KOPT-K1 (cell line): ENCODE data around the gene MATCAP1.

Experiments
- H3K27ac ChIP-seq: fragments of 200-600 bp; sonication (generic); 2 replicates; pipeline ENCODE4 v1.5.1; 2016; ENCODE audit warnings: antibody characterized with exemption, mild to moderate bottlenecking, low read depth, low read length; ENCODE audit not compliant: poor library complexity, severe bottlenecking
- H3K36me3 ChIP-seq: fragments of 200-600 bp; sonication (generic); 2 replicates; pipeline ENCODE4 v1.5.1; 2017; ENCODE audit warnings: antibody characterized with exemption, mild to moderate bottlenecking, low read length, moderate library complexity; ENCODE audit not compliant: insufficient read depth
- H3K9me3 ChIP-seq: fragments of 200-600 bp; sonication (generic); 2 replicates; pipeline ENCODE4 v1.5.1; 2017; ENCODE audit warnings: antibody characterized with exemption, low read length, mild to moderate bottlenecking; ENCODE audit not compliant: insufficient read depth, poor library complexity, severe bottlenecking

MATCAP1 gene

GRCh38 chr16:67212766-67213165 lies 29.0 kb upstream of the MATCAP1 start:
- H3K9me3 ChIP-seq, result no peaks in the 10 kb centered on the region
- H3K27ac ChIP-seq, result no peak overlapping the region
- no peaks in the 10 kb centered on the region for H3K36me3 ChIP-seq

- H3K27ac ChIP-seq, result no peak overlapping the region
- H3K9me3 ChIP-seq, result no peaks in the 10 kb centered on the region
- H3K36me3 ChIP-seq, result 0 out of 2 replicates have a peak, but pooled peaks cover 1% of the 10 kb centered on the region
Measured at GRCh38 chr16:67211674-67212073, 27.9 kb upstream of the MATCAP1 start.

GRCh38 chr16:67210069-67210937 lies 26.5 kb upstream of the MATCAP1 start:
- Histone ChIP-seq H3K9me3 (no peaks in the 10 kb centered on the region), H3K36me3 (0 out of 2 replicates have a peak, but pooled peaks cover 13% of the 10 kb centered on the region), H3K27ac (no peak overlapping the region)

GRCh38 chr16:67209565-67209964 lies 25.8 kb upstream of the MATCAP1 start:
- no peak overlapping the region for H3K27ac ChIP-seq
- H3K36me3 ChIP-seq, result peaks cover 13% of the 10 kb centered on the region; the same call in 1 of the 2 replicates
- H3K9me3 ChIP-seq, result no peaks in the 10 kb centered on the region

- Histone ChIP-seq H3K9me3 (no peaks in the 10 kb centered on the region), H3K27ac (no peak overlapping the region), H3K36me3 (peaks cover 26% of the 10 kb centered on the region)
Measured at GRCh38 chr16:67208154-67208896, 24.6 kb upstream of the MATCAP1 start.

GRCh38 chr16:67207249-67208091 lies 23.7 kb upstream of the MATCAP1 start:
- peaks cover 34% of the 10 kb centered on the region for H3K36me3 ChIP-seq
- H3K27ac ChIP-seq, result no peak overlapping the region
- no peaks in the 10 kb centered on the region for H3K9me3 ChIP-seq

- Histone ChIP-seq H3K9me3 (no peaks in the 10 kb centered on the region), H3K36me3 (peaks cover 40% of the 10 kb centered on the region), H3K27ac (no peak overlapping the region)
Measured at GRCh38 chr16:67206838-67207248, 23.1 kb upstream of the MATCAP1 start.

GRCh38 chr16:67206129-67206837 lies 22.5 kb upstream of the MATCAP1 start:
- Histone ChIP-seq H3K36me3 (peaks cover 46% of the 10 kb centered on the region), H3K27ac (no peak overlapping the region), H3K9me3 (no peaks in the 10 kb centered on the region)

- Histone ChIP-seq H3K9me3 (no peaks in the 10 kb centered on the region), H3K27ac (no peak overlapping the region), H3K36me3 (peaks cover 67% of the 10 kb centered on the region)
Measured at GRCh38 chr16:67204076-67204475, 20.3 kb upstream of the MATCAP1 start.

- H3K36me3 ChIP-seq, result peaks cover 77% of the 10 kb centered on the region
- H3K27ac ChIP-seq, result no peak overlapping the region
- H3K9me3 ChIP-seq, result no peaks in the 10 kb centered on the region
Measured at GRCh38 chr16:67202956-67203493, 19.3 kb upstream of the MATCAP1 start.

- no peaks in the 10 kb centered on the region for H3K9me3 ChIP-seq
- peaks cover 83% of the 10 kb centered on the region for H3K36me3 ChIP-seq
- H3K27ac ChIP-seq, result no peak overlapping the region
Measured at GRCh38 chr16:67202426-67202825, 18.7 kb upstream of the MATCAP1 start.

GRCh38 chr16:67201411-67202345 lies 17.9 kb upstream of the MATCAP1 start:
- no peak overlapping the region for H3K27ac ChIP-seq
- peaks cover 89% of the 10 kb centered on the region for H3K36me3 ChIP-seq

GRCh38 chr16:67200491-67200890 lies 16.7 kb upstream of the MATCAP1 start:
- Histone ChIP-seq H3K9me3 (no peaks in the 10 kb centered on the region), H3K27ac (no peak overlapping the region), H3K36me3 (peaks cover 90% of the 10 kb centered on the region)

More at GRCh38 chr16:67201411-67202345, 17.9 kb upstream of the MATCAP1 start:
- H3K9me3 ChIP-seq, result no peaks in the 10 kb centered on the region
